T-cell (primary cell): ENCODE measurements around the gene CYP2A13. TPM values are rescaled to one million over a fixed set of nuclear protein-coding genes. Genes with fewer than 3 reads are reported as not detected.

Experiments
- total RNA-seq, 35 experiments: library from RNA in 6 of 35; stranded (reverse) in 6 of 35; fragments of 120-200 nt in 1 of 35; gene quantifications; one replicate each; pipeline versions ENCODE4 v1.2.1 to v1.2.4 and lab custom pipeline; 2013 to 2026

Gene CYP2A13
- total RNA-seq, 5 donors from 2014 or later (not counting 1 experiment from before 2014, with no cell fraction given): not detected

Other genes with a start within 250 kb of the CYP2A13 start
- gene CYP2A6, start 238.0 kb upstream of the CYP2A13 start, total RNA-seq: 1 to 10 TPM in 1 of 5 donors, under 1 TPM in 2, not detected in 2; 0.59 to 1.1 (median 0.66) TPM
- not detected for gene CYP2A7, start 206.2 kb upstream of the CYP2A13 start, total RNA-seq
- gene CYP2B6, start 97.2 kb upstream of the CYP2A13 start, total RNA-seq: under 1 TPM in 3 of 5 donors, not detected in 2; 0.20 to 0.61 (median 0.38) TPM
- 1 to 10 TPM in 1 of 5 donors, under 1 TPM in 1, not detected in 3; 0.83 to 1.3 TPM for gene CYP2F1, start 26.0 kb downstream of the CYP2A13 start, total RNA-seq
- 1 to 10 TPM in 1 of 5 donors, under 1 TPM in 3, not detected in 1; 0.20 to 1.2 (median 0.51) TPM for gene CYP2S1, start 104.8 kb downstream of the CYP2A13 start, total RNA-seq
- under 1 TPM in 3 of 5 donors, not detected in 2; 0.16 to 0.70 (median 0.47) TPM for gene AXL, start 130.8 kb downstream of the CYP2A13 start, total RNA-seq
- gene HNRNPUL1, start 175.9 kb downstream of the CYP2A13 start, total RNA-seq: 100 to 1,000 TPM; 275 to 350 (median 307) TPM
- gene CCDC97, start 221.7 kb downstream of the CYP2A13 start, total RNA-seq: 10 to 100 TPM; 38.9 to 61.5 (median 55.1) TPM